G401 (cell line): ENCODE results near the gene SPPL2C. TPM values are rescaled to one million over a fixed set of nuclear protein-coding genes. Genes with fewer than 3 reads are reported as not detected.
"Not testable (repeated sequence)": the region's sequence is repeated elsewhere in the genome, so short reads cannot be mapped to it uniquely, and the experiment has no call there.

Source experiments
- DNase-seq: peaks from one replicate; pipeline ENCODE4 v3.0.0-alpha.2; 2015; ENCODE audit warnings: low spot score
- in situ Hi-C: cut with HindIII; loops from 2 replicates; pipeline ENCODE4 v1.10.0; 2016; ENCODE audit warnings: low sequenced_read_pairs, mixed read lengths
- total RNA-seq: library from RNA; depleted of rRNA; stranded (reverse); fragments of >200 nt; shearing (Covaris generic); gene quantifications from 2 replicates; pipeline ENCODE4 v1.2.3, GENCODE V29; 2014

Gene SPPL2C
- total RNA-seq, 1 experiment from 2014 or later = not detected

- DNase-seq = no peak
- in situ Hi-C loops = no loop called here
Observed at GRCh38 chr17:45847101-45847500, 2.4 kb downstream of the SPPL2C start.

- in situ Hi-C loops = no loop called here
Observed at GRCh38 chr17:45847747-45848146, 3.1 kb downstream of the SPPL2C start.

DNA sequence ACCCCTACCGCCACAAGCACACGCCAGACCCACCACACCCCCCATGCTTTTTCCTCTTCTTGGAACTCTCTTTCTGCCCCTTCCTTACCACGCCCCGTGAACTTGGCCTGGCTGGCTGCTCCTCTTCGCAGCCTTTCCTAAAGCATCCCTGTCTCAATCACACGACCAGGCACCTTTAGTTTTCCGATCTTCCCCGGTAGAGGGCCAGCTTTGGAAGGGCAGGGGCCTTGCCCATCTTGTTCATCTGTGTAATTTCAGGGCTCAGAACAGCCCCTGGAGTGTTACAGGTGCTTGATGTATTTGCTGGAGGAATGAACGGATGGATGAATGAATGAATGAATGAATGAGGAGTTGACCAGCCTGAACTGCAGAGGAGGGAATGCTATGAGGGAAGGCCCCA, 3.7 kb downstream of the SPPL2C start:
- DNase-seq = no peak

More at GRCh38 chr17:45847747-45848146, 3.1 kb downstream of the SPPL2C start:
- DNase-seq = no peak

DNA sequence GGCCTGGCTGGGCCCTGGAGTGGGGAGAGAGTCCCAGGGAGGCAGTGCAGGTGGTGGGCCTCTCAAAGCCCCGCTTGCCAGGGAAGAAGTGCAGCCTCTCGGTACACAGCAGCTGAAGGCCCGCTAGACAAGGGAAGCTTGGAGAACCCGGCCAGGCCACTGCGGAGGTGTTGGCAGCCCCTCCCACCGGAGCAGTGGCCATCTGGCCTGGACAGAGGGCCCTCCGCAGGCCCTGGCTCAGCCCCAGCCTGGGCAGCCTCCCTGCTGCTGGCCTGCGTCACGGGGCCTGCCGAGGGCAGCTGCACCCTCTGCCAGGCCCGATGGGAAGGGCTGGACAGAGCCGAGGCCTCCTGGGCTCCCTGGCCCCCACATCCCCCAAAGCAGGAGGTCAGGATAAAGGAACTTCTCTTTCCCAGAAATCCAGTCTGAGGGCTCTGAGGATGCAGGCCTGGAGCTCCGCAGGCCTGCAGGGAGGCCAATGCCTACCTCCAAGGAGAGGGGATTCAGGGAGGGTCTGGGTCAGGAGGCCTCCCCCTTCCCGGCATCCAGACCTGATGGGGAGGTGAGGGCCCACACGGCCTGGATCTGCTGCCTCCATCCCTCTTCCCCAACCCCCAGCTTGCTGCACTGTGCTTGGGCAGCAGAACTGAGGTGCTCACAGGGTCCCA, 4.3 kb downstream of the SPPL2C start:
- in situ Hi-C loops = no loop called here
- DNase-seq = peak; percentile 95

More for the DNA sequence above, 3.7 kb downstream of the SPPL2C start:
- in situ Hi-C loops = no loop called here

GRCh38 chr17:45849536-45849990, 4.9 kb downstream of the SPPL2C start:
- no peak for DNase-seq
- in situ Hi-C loops = no loop called here

GRCh38 chr17:45850011-45850410, 5.3 kb downstream of the SPPL2C start:
- no peak for DNase-seq
- in situ Hi-C loops = loop anchor here (25.0 kb wide), 1 partner anchor 163 kb away; no protein-coding TSS in a partner anchor

DNA sequence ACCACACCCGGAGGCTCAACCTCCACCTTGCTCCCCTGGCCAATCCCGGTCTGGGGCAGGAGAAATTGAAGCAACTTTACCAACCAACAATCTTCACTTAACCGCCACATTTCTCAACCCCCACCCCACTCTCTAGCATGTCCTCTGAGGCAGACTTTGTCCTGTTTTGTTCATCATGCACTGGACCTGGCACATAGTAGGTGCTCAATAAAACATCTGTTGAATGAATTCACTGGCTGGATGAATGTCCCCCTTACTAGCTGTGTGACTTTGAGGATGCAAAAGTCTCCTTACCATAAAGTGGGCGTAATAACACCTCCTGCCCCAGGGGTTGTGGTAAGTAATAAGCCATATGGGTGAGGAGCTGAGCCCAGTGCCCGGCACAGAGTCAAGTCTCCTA, 5.8 kb downstream of the SPPL2C start:
- no peak for DNase-seq
- in situ Hi-C loops = loop anchor here (25.0 kb wide), 1 partner anchor 163 kb away; no protein-coding TSS in a partner anchor

GRCh38 chr17:45851022-45851421, 6.3 kb downstream of the SPPL2C start:
- no peak for DNase-seq
- in situ Hi-C loops = loop anchor here (25.0 kb wide), 1 partner anchor 164 kb away; no protein-coding TSS in a partner anchor

DNA sequence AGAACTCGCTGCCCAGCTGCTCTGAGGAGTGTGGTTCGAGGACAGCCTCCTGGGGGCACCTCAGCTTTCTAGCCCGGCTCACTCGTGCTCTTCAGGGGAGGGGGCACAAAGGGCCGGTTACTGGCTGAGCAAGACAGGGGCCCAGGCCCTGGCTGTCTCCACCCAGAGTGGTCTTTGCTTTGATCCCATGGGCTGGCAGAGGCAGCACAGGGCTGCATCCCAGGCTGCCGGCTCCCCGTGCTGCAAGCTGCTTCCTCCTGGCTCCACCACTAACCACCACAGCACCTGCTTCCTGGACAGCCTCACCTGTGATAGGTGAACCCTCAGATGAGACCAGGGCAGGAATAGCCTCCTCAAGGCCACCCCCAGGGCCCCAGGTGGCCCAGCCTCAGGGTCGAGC, 6.8 kb downstream of the SPPL2C start:
- no peak for DNase-seq
- in situ Hi-C loops = loop anchor here (25.0 kb wide), 1 partner anchor 164 kb away; no protein-coding TSS in a partner anchor

DNA sequence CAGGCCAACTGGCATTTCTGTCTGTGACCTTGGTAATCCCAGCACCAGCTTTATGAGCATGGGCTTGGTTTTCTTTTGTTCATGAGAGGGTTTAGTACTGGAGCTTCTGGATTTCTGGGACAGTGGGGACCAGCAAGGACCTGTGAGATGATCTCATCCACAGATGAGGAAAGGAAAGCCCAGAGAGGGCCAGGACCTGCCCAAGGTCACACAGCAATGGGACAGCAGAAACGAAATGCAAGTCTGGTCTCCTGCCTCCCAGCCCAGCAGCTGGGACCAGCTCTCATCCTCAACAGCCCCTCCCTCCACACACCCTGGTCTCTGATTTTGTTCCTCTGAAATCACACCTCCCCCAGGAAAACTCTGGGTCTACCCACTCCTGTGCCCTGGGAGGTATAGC, 7.2 kb downstream of the SPPL2C start:
- in situ Hi-C loops = loop anchor here (25.0 kb wide), 1 partner anchor 165 kb away; no protein-coding TSS in a partner anchor
- DNase-seq = peak; percentile 6

- DNase-seq = peak; percentile 89
- in situ Hi-C loops = loop anchor here (25.0 kb wide), 1 partner anchor 165 kb away; no protein-coding TSS in a partner anchor
Observed at GRCh38 chr17:45852535-45853297, 8.0 kb downstream of the SPPL2C start.

- no peak for DNase-seq
- in situ Hi-C loops = loop anchor here (25.0 kb wide), 1 partner anchor 167 kb away; no protein-coding TSS in a partner anchor
Observed at GRCh38 chr17:45854209-45854608, 9.5 kb downstream of the SPPL2C start.

DNA sequence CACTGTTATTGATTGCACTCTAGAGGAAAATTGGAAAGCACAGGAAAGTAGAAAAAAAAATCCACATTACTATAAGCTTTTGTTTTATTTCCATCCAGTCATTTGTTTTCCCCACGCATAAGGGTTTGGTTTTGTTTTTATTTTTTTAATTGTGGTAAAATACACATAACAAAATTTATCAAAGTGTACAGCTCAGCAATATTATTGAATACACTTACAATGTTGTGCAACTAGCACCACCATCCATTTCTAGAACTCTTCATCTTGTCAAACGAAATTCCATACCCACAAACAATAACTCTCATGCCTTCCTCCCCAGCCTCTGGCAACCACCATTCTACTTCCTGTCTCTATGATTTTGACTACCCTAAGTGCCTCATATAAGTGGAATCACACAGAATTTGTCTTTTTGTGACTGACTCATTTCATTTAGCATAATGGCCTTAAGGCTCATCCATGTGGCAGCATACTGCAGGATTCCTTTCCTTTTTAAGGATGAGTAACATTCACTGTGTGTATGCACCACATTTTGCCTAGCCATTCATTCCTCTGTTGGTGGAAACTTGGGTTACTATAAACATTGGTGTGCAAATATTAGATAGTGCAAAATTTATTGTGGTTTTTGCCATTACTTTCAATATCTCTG, 11.1 kb downstream of the SPPL2C start:
- no peak for DNase-seq
- in situ Hi-C loops = loop anchor here (25.0 kb wide), 1 partner anchor 169 kb away; no protein-coding TSS in a partner anchor

DNA sequence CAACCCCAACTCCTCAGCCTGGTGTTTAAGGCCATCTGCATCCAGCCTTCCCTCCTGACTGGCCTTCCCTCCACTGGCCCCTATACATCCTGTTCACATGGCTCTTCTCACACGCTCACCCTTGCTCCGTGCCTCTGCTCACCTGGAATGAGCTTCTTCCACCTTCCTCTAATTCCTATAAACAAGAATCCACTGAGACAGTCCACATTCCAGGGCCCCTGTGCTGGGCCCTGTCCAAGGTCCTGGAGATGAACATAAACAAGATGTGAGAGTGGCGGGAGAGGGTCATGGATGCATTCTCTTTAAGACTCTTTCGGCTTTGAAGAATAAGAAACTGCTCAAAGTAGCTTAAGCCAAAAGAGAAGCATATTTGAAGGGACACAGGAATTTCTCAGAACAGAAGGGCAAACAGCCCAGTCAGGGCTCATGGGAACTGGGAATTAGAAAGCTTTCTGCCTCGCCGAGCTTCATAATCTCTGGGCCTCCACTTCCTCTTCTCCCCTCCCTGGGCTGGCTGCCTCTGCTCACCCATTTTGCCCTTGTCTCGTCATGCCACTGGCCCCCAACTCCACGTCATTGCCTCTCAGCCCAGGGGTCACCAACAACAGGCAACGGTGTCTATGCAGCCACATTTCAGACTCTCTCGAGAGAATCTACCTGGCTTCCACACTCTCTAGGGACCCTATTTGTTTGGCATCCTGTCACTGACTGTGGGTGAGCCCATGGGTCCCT, 13.5 kb downstream of the SPPL2C start:
- in situ Hi-C loops = loop anchor here (25.0 kb wide), 1 partner anchor 171 kb away; no protein-coding TSS in a partner anchor
- peak; percentile 50 for DNase-seq

DNA sequence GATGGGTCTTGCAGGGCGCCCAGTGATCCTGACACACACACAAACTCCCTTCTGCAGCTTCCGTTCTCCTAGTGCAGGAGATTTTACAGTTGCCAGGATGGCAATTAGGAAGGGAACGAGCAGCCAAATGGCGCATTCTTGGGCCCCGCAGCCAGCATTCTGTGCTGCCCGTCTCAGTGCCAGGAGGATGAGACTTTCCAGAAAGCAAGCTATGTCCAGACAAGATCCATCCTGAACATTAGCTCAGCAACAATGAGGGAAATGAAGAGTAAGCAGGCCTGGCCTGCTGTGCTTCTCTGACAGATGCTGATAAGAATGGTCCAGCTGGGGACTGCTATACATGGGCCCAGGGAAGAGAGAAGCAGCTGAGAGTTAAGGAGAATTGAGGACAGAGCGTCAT, 16.5 kb downstream of the SPPL2C start:
- in situ Hi-C loops = loop anchor here (25.0 kb wide), 1 partner anchor 174 kb away; no protein-coding TSS in a partner anchor

DNA sequence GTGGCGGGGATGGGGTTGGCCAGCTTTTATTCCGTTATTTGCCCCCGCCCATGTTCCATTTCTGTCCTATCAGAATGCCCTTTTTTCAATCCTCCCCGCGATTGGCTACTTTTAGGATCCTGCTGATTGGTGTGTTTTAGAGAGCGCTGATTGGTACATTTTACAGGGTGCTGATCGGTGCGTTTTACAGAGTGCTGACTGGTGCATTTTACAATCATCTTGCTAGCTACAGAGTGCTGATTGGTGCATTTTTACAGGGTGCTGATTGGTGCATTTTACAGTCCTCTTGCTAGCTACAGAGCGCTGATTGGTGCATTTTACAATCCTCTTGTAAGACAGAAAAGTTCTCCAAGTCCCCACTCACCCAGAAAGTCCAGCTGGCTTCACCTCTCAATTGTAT, 17.4 kb downstream of the SPPL2C start:
- DNase-seq = not testable (repeated sequence)
- in situ Hi-C loops = loop anchor here (25.0 kb wide), 1 partner anchor 175 kb away; no protein-coding TSS in a partner anchor

More for the DNA sequence above, 16.5 kb downstream of the SPPL2C start:
- peak; percentile 96 for DNase-seq

DNA sequence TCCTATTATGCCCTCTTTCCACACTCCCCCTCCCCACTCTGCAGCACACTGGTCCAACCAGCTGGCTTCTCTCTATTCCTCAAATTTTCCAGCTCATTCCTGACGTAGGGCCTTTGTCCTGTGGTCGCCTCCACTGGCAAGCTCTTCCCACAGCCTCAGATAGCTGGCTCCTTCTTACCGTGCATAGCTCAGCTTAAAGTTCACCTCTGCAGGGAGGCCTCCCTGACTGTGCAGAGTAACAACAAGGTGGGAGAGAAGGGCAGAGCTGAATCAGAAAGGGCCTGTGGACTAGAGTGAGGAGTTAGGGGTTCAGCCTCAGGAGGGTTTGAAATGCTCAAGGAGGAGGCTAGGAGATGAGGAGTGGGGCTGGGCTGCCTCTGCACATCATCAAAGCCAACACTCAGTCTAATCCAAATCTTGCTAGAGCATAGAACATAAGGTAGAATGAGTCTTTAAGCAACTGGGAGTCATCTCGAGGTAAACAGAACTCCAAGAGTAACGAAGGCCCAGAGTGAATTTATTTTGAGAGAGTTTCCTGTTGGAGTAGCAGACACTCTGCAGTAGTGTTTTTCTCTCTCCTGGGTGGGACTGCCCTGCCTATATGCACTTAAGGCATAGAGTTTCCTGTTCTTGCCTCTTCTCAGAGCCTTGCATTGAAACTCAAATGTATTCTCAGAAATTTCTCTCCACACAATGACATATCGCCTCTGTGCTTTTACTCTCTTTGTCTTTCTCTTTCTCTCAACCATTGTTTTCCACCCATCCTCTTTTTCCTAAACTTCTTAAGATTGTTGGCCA, 19.4 kb downstream of the SPPL2C start:
- no peak for DNase-seq
- in situ Hi-C loops = loop anchor here (25.0 kb wide), 1 partner anchor 177 kb away; no protein-coding TSS in a partner anchor

- in situ Hi-C loops = loop anchor here (25.0 kb wide), 1 partner anchor 180 kb away; no protein-coding TSS in a partner anchor
- DNase-seq = no peak
Observed at GRCh38 chr17:45867171-45867570, 22.5 kb downstream of the SPPL2C start.
